NCI-H1694 treated with DMSO at 0.1 percent for 48 hours (cell line): ENCODE results near the gene KCNJ14.

ENCODE experiments used
- DNase-seq: peaks from one replicate; lab custom pipeline; 2025; lab: John Stamatoyannopoulos, UW

The KCNJ14 gene

GRCh38 chr19:48455171-48455907, at the start of gene KCNJ14:
Gene KCNJ14, plus strand, starts transcription at chr19:48455574. Its CDS starts 6,151 bp downstream, at chr19:48461725.
- no peak for DNase-seq

- DNase-seq = no peak
These were observed 49.5 kb upstream of the KCNJ14 start for GRCh38 chr19:48405850-48406249.

GRCh38 chr19:48413879-48414587, 41.3 kb upstream of the KCNJ14 start:
- DNase-seq = no peak

GRCh38 chr19:48415395-48415794, 40.0 kb upstream of the KCNJ14 start:
- DNase-seq = no peak

- DNase-seq = no peak
These were observed 39.6 kb upstream of the KCNJ14 start for GRCh38 chr19:48415806-48416221.

- no peak for DNase-seq
These were observed 38.0 kb upstream of the KCNJ14 start for GRCh38 chr19:48417421-48417820.

- DNase-seq = no peak
These were observed 36.9 kb upstream of the KCNJ14 start for GRCh38 chr19:48418317-48419064.

- DNase-seq = no peak
These were observed 36.0 kb upstream of the KCNJ14 start for GRCh38 chr19:48419158-48419920.

- DNase-seq = no peak
These were observed 33.8 kb upstream of the KCNJ14 start for GRCh38 chr19:48421548-48421947.

- DNase-seq = no peak
These were observed 30.6 kb upstream of the KCNJ14 start for GRCh38 chr19:48424694-48425219.

GRCh38 chr19:48428670-48429069, 26.7 kb upstream of the KCNJ14 start:
- no peak for DNase-seq

- DNase-seq = no peak
These were observed 22.0 kb upstream of the KCNJ14 start for GRCh38 chr19:48433337-48433736.

GRCh38 chr19:48436586-48436985, 18.8 kb upstream of the KCNJ14 start:
- DNase-seq = no peak

- no peak for DNase-seq
These were observed 13.9 kb upstream of the KCNJ14 start for GRCh38 chr19:48441360-48442050.

- DNase-seq = no peak
These were observed 13.0 kb upstream of the KCNJ14 start for GRCh38 chr19:48442116-48443035.

- DNase-seq = no peak
These were observed 12.1 kb upstream of the KCNJ14 start for GRCh38 chr19:48443256-48443655.

- no peak for DNase-seq
These were observed 11.6 kb upstream of the KCNJ14 start for GRCh38 chr19:48443731-48444128.

- DNase-seq = no peak
These were observed 11.0 kb upstream of the KCNJ14 start for GRCh38 chr19:48444129-48444935.

- peak; percentile 31 for DNase-seq
These were observed 10.5 kb upstream of the KCNJ14 start for GRCh38 chr19:48444936-48445200.

GRCh38 chr19:48445256-48445605, 10.1 kb upstream of the KCNJ14 start:
- DNase-seq = peak; percentile 90
